WTC11 (cell line): ENCODE results near the gene PEX26. TPM values are rescaled to one million over a fixed set of nuclear protein-coding genes. Genes with fewer than 3 reads are reported as not detected.

Experiments used
- ATAC-seq: fragments of 200-7000 bp; cut with Tn5 transposase; 2 replicates; pipeline ENCODE4 v1.10.0; 2021; ENCODE audit warnings: mild to moderate bottlenecking, moderate library complexity
- CTCF ChIA-PET: fragments of 300-600 bp; sonication (Branson Sonifier 250); formaldehyde crosslinking; loops from one replicate; lab custom pipeline; 2021; ENCODE audit warnings: antibody characterized with exemption; lab: Charles Lee
- POLR2A ChIA-PET: fragments of 350-600 bp; sonication (Branson Sonifier 250); formaldehyde crosslinking; loops from one replicate; lab custom pipeline; 2021; ENCODE audit warnings: antibody characterized with exemption; lab: Charles Lee
- DNase-seq: peaks from one replicate; pipeline ENCODE4 v3.0.0; 2021; ENCODE audit warnings: low spot score
- H3K27ac Mint-ChIP-seq: 2 replicates; pipeline ENCODE4 v1.8.0; 2021; ENCODE audit warnings: mixed read lengths
- H3K27me3 Mint-ChIP-seq: 2 replicates; pipeline ENCODE4 v1.8.0; 2021; ENCODE audit warnings: low read depth, mild to moderate bottlenecking, moderate library complexity, mixed read lengths
- H3K36me3 Mint-ChIP-seq: 2 replicates; pipeline ENCODE4 v1.8.0; 2021; ENCODE audit warnings: mixed read lengths
- H3K4me1 Mint-ChIP-seq: 2 replicates; pipeline ENCODE4 v1.8.0; 2022; ENCODE audit warnings: mixed read lengths
- H3K4me3 Mint-ChIP-seq: 2 replicates; pipeline ENCODE4 v1.8.0; 2021; ENCODE audit warnings: mild to moderate bottlenecking, moderate library complexity, mixed read lengths
- H3K9me3 Mint-ChIP-seq: 2 replicates; pipeline ENCODE4 v1.8.0; 2021; ENCODE audit warnings: mixed read lengths
- EMX1 ChIP-seq: fragments of 250-450 bp; sonication (Bioruptor Pico); IDR thresholded peaks from 2 replicates; pipeline ENCODE4 v1.8.0; 2021; ENCODE audit warnings: mild to moderate bottlenecking
- FOXJ3 ChIP-seq: sonication (generic); formaldehyde crosslinking; IDR thresholded peaks from 2 replicates; pipeline ENCODE4 v1.9.0; 2021; ENCODE audit warnings: missing genetic modification reagents, mild to moderate bottlenecking, borderline replicate concordance
- IRF1 ChIP-seq: sonication (generic); formaldehyde crosslinking; IDR thresholded peaks from 2 replicates; pipeline ENCODE4 v1.8.0; 2023; ENCODE audit warnings: missing genetic modification reagents
- JUN ChIP-seq: sonication (generic); formaldehyde crosslinking; IDR thresholded peaks from 2 replicates; pipeline ENCODE4 v1.8.0; 2023; ENCODE audit warnings: mild to moderate bottlenecking, missing genetic modification reagents
- OVOL2 ChIP-seq: fragments of 250-450 bp; sonication (Bioruptor Pico); IDR thresholded peaks from 2 replicates; pipeline ENCODE4 v1.9.0; 2021; ENCODE audit warnings: mild to moderate bottlenecking, borderline replicate concordance
- PRDM15 ChIP-seq: sonication (generic); formaldehyde crosslinking; IDR thresholded peaks from 2 replicates; pipeline ENCODE4 v1.8.0; 2022; ENCODE audit warnings: missing genetic modification reagents
- SMAD3 ChIP-seq: sonication (generic); formaldehyde crosslinking; IDR thresholded peaks from 2 replicates; pipeline ENCODE4 v1.8.0; 2022; ENCODE audit warnings: missing genetic modification reagents, mild to moderate bottlenecking, borderline replicate concordance
- TP53 ChIP-seq: sonication (generic); formaldehyde crosslinking; IDR thresholded peaks from 2 replicates; pipeline ENCODE4 v1.8.1; 2023; ENCODE audit warnings: mild to moderate bottlenecking, missing genetic modification reagents
- USF2 ChIP-seq: sonication (generic); formaldehyde crosslinking; IDR thresholded peaks from 2 replicates; pipeline ENCODE4 v1.8.1; 2023; ENCODE audit warnings: mild to moderate bottlenecking, missing genetic modification reagents, moderate library complexity
- ZNF219 ChIP-seq: sonication (generic); formaldehyde crosslinking; IDR thresholded peaks from 2 replicates; pipeline ENCODE4 v1.8.0; 2023; ENCODE audit warnings: missing genetic modification reagents, mild to moderate bottlenecking, borderline replicate concordance
- ZNF317 ChIP-seq: sonication (generic); formaldehyde crosslinking; IDR thresholded peaks from 2 replicates; pipeline ENCODE4 v1.8.1; 2023; ENCODE audit warnings: low read depth, mild to moderate bottlenecking, moderate library complexity, missing genetic modification reagents, borderline replicate concordance
- ZNF396 ChIP-seq: fragments of 250-450 bp; sonication (Bioruptor Pico); IDR thresholded peaks from 2 replicates; pipeline ENCODE4 v1.8.0; 2021; ENCODE audit warnings: mild to moderate bottlenecking, moderate library complexity, borderline replicate concordance
- ZNF416 ChIP-seq: fragments of 250-450 bp; sonication (Bioruptor Pico); IDR thresholded peaks from 2 replicates; pipeline ENCODE4 v1.9.0; 2021; ENCODE audit warnings: mild to moderate bottlenecking, inconsistent platforms
- ZNF423 ChIP-seq: fragments of 250-450 bp; sonication (Bioruptor Pico); IDR thresholded peaks from 2 replicates; pipeline ENCODE4 v2.1.2; 2022; ENCODE audit warnings: mild to moderate bottlenecking, moderate library complexity
- ZNF425 ChIP-seq: fragments of 250-450 bp; sonication (Bioruptor Pico); conservative IDR thresholded peaks from 2 replicates; pipeline ENCODE4 v1.9.0; 2021; ENCODE audit warnings: mild to moderate bottlenecking
- total RNA-seq: library from RNA; stranded (reverse); gene quantifications from 3 replicates; pipeline ENCODE4 v1.2.3, GENCODE V29; 2021
- TF ChIP-seq, protein P1 (sequence below): sonication (generic); formaldehyde crosslinking; IDR thresholded peaks from 2 replicates; pipeline ENCODE4 v1.8.1; 2023; ENCODE audit warnings: mild to moderate bottlenecking, moderate library complexity, missing genetic modification reagents
- TF ChIP-seq, protein P2 (sequence below): sonication (generic); formaldehyde crosslinking; IDR thresholded peaks from 2 replicates; pipeline ENCODE4 v1.8.1; 2022; ENCODE audit warnings: mild to moderate bottlenecking, missing genetic modification reagents, moderate library complexity, borderline replicate concordance
- TF ChIP-seq, protein P3 (sequence below): fragments of 200-600 bp; IDR thresholded peaks from 2 replicates; pipeline ENCODE4 v1.8.0; 2022; ENCODE audit warnings: antibody characterized with exemption
- TF ChIP-seq, protein P4 (sequence below): sonication (generic); formaldehyde crosslinking; conservative IDR thresholded peaks from 2 replicates; pipeline ENCODE4 v1.8.1; 2022; ENCODE audit warnings: mild to moderate bottlenecking, missing genetic modification reagents

The PEX26 gene
- total RNA-seq, 1 experiment from 2014 or later = 52.3 TPM

DNA sequence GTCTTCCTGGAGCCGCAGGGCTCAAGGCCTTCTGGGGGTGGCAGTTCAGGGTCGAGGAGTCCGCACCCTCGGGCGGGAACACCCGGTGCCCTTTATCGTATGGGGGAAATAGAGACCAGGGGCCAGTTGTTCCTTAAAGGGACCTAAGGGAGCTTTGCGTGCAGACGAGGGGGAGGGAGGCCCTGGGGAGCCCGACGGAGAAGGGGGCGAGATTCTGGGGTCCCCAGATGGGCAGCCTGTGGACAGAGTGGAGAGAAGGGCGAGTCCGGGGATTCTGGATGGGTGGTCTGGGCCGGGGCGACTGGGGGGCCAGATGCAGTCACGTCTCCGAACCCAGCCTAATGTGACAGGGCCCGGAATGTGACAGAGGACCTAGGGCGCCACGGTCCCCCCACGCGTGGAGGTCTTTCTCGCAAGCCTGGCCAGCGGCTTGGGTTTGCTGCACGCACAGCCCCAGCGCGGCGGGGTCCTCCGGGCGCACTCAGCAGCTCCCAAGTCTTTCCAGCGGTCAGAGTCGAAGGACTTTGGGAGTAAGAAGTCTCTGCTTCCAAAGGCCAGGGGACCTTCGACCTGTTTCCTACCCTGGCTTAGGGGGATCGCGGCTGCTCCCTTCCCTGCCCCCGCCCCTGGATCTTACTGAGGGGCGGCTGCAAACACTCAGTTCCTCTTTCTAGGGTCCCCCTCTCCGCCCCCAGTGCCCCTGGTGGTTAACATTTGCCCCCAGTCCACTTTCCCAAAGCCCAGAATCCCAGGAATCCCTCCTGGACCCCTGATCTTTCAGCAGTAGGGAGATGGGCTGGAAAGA, 33.4 kb downstream of the PEX26 start:
- DNase-seq = peak; percentile 28
- Mint-ChIP-seq H3K9me3 (peaks cover 24% of the 10 kb centered on the region), H3K4me3 (peak overlapping the region; percentile 63), H3K27ac (no peak overlapping the region), H3K36me3 (0 out of 2 replicates have a peak, but pooled peaks cover 10% of the 10 kb centered on the region), H3K27me3 (peaks cover 49% of the 10 kb centered on the region)
- POLR2A ChIA-PET = interaction anchor here (0.8 kb wide), 1 partner anchor 32 kb away, joined by 3 read pairs; no protein-coding TSS in a partner anchor
- peak; percentile 16 for ATAC-seq
- 0 out of 2 replicates have a peak, but pooled peaks have one; percentile 13 for TF ChIP-seq TP53 (CRISPR knock-in tag)
- TF ChIP-seq ZNF416 (CRISPR knock-in tag) = no peak
- TF ChIP-seq, all 79 proteins: peak for 1
- CTCF ChIA-PET = interaction anchor here (0.9 to 3.1 kb wide), 6 partner anchors 10 to 1053 kb away, joined by 3 to 10 read pairs (median 4); partner anchors contain the start of gene PEX26
- H3K4me1 Mint-ChIP-seq = peaks cover 11% of the 10 kb centered on the region

GRCh38 chr22:18111759-18112330, 34.1 kb downstream of the PEX26 start:
- POLR2A ChIA-PET = no interaction called here
- H3K4me3 Mint-ChIP-seq = no peak overlapping the region; the same call in 1 of the 2 replicates
- no peak for DNase-seq
- CTCF ChIA-PET = interaction anchor here (1.1 to 3.1 kb wide), 2 partner anchors 18 to 36 kb away, joined by 3 to 10 read pairs; no protein-coding TSS in a partner anchor
- peaks cover 49% of the 10 kb centered on the region for H3K27me3 Mint-ChIP-seq
- H3K4me1 Mint-ChIP-seq = peaks cover 11% of the 10 kb centered on the region
- H3K9me3 Mint-ChIP-seq = peaks cover 19% of the 10 kb centered on the region
- no peak overlapping the region for H3K27ac Mint-ChIP-seq
- 0 out of 2 replicates have a peak, but pooled peaks cover 10% of the 10 kb centered on the region for H3K36me3 Mint-ChIP-seq
- no peak for ATAC-seq
- TF ChIP-seq, protein P1, sequence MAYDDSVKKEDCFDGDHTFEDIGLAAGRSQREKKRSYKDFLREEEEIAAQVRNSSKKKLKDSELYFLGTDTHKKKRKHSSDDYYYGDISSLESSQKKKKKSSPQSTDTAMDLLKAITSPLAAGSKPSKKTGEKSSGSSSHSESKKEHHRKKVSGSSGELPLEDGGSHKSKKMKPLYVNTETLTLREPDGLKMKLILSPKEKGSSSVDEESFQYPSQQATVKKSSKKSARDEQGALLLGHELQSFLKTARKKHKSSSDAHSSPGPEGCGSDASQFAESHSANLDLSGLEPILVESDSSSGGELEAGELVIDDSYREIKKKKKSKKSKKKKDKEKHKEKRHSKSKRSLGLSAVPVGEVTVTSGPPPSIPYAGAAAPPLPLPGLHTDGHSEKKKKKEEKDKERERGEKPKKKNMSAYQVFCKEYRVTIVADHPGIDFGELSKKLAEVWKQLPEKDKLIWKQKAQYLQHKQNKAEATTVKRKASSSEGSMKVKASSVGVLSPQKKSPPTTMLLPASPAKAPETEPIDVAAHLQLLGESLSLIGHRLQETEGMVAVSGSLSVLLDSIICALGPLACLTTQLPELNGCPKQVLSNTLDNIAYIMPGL (CRISPR knock-in tag) = no peak
- TF ChIP-seq ZNF396 = no peak
- TF ChIP-seq FOXJ3 = no peak
- no peak for TF ChIP-seq JUN (CRISPR knock-in tag)
- TF ChIP-seq, protein P2, sequence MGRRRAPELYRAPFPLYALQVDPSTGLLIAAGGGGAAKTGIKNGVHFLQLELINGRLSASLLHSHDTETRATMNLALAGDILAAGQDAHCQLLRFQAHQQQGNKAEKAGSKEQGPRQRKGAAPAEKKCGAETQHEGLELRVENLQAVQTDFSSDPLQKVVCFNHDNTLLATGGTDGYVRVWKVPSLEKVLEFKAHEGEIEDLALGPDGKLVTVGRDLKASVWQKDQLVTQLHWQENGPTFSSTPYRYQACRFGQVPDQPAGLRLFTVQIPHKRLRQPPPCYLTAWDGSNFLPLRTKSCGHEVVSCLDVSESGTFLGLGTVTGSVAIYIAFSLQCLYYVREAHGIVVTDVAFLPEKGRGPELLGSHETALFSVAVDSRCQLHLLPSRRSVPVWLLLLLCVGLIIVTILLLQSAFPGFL (CRISPR knock-in tag) = no peak
- no peak for TF ChIP-seq ZNF219 (CRISPR knock-in tag)
- TF ChIP-seq, protein P3, sequence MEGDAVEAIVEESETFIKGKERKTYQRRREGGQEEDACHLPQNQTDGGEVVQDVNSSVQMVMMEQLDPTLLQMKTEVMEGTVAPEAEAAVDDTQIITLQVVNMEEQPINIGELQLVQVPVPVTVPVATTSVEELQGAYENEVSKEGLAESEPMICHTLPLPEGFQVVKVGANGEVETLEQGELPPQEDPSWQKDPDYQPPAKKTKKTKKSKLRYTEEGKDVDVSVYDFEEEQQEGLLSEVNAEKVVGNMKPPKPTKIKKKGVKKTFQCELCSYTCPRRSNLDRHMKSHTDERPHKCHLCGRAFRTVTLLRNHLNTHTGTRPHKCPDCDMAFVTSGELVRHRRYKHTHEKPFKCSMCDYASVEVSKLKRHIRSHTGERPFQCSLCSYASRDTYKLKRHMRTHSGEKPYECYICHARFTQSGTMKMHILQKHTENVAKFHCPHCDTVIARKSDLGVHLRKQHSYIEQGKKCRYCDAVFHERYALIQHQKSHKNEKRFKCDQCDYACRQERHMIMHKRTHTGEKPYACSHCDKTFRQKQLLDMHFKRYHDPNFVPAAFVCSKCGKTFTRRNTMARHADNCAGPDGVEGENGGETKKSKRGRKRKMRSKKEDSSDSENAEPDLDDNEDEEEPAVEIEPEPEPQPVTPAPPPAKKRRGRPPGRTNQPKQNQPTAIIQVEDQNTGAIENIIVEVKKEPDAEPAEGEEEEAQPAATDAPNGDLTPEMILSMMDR = no peak
- TF ChIP-seq ZNF425 (CRISPR knock-in tag) = no peak
- no peak for TF ChIP-seq ZNF317 (CRISPR knock-in tag)
- TF ChIP-seq SMAD3 (CRISPR knock-in tag) = no peak
- no peak for TF ChIP-seq PRDM15 (CRISPR knock-in tag)
- no peak for TF ChIP-seq IRF1
- TF ChIP-seq USF2 (CRISPR knock-in tag) = no peak
- TF ChIP-seq, protein P4, sequence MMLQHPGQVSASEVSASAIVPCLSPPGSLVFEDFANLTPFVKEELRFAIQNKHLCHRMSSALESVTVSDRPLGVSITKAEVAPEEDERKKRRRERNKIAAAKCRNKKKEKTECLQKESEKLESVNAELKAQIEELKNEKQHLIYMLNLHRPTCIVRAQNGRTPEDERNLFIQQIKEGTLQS (CRISPR knock-in tag) = no peak
- TF ChIP-seq TP53 (CRISPR knock-in tag) = no peak
- TF ChIP-seq OVOL2 (CRISPR knock-in tag) = no peak
- TF ChIP-seq ZNF423 (CRISPR knock-in tag) = no peak
- TF ChIP-seq EMX1 (CRISPR knock-in tag) = no peak
